Measurements from ENCODE around the gene FGL2. TPM values are rescaled to one million over a fixed set of nuclear protein-coding genes. Genes with fewer than 3 reads are reported as not detected.

Gene FGL2
- total RNA-seq, 4 donors from 2014 or later = 23.1 to 45.2 (median 33.6) TPM

GRCh38 chr7:77246026-77246640 lies 46.5 kb upstream of the FGL2 start:
- H3K9me3 ChIP-seq = no peaks in the 10 kb centered on the region
- no peak for DNase-seq
- in situ Hi-C loops (cut with MboI; ENCODE audit: low pct_ligation_motif_present in 1 of 4, low pct_unique_long_range_greater_than_20kb in 1 of 4, low sequenced_read_pairs in 3 of 4) (loop anchor here in 1 of 4 donors (25.0 kb wide), 1 partner anchor 109 kb away; no protein-coding TSS in a partner anchor), intact Hi-C loops (cut with DNase I; ENCODE audit: low total_unique reads) (no loop called here)
- H3K27me3 ChIP-seq = no peaks in the 10 kb centered on the region
- no peak overlapping the region for H3K4me3 ChIP-seq
- TF ChIP-seq CTCF (IDR thresholded peaks at IDR 0.05) (no peak), POLR2A (IDR thresholded peaks at IDR 0.05) (no peak), POLR2AphosphoS5 (IDR thresholded peaks at IDR 0.05) (no peak), EP300 (IDR thresholded peaks at IDR 0.05; ENCODE audit: low read depth) (no peak)
- 62 to 70% methylated on average over 4 to 5 of the region's 5 CpGs for WGBS, 2 donors (ENCODE audit: low coverage in 1 of 2)
- peaks cover 0 to 15% (median 2%) of the 10 kb centered on the region in 4 donors for H3K4me1 ChIP-seq
- peak overlapping the region in 1 of 4 donors; percentile 18 for H3K27ac ChIP-seq
- no peaks in the 10 kb centered on the region for H3K36me3 ChIP-seq

GRCh38 chr7:77245015-77245755 lies 45.6 kb upstream of the FGL2 start:
- no peaks in the 10 kb centered on the region for H3K9me3 ChIP-seq
- peak overlapping the region in 1 of 4 donors; percentile 18 for H3K27ac ChIP-seq
- no peak overlapping the region for H3K4me3 ChIP-seq
- peaks cover 0 to 15% (median 2%) of the 10 kb centered on the region in 4 donors for H3K4me1 ChIP-seq
- no peaks in the 10 kb centered on the region for H3K36me3 ChIP-seq
- 71 to 100% methylated on average over 2 to 7 of the region's 7 CpGs for WGBS, 2 donors (ENCODE audit: low coverage in 1 of 2)
- intact Hi-C loops (cut with DNase I; ENCODE audit: low total_unique reads) (no loop called here), in situ Hi-C loops (cut with MboI; ENCODE audit: low pct_ligation_motif_present in 1 of 4, low pct_unique_long_range_greater_than_20kb in 1 of 4, low sequenced_read_pairs in 3 of 4) (loop anchor here in 1 of 4 donors (25.0 kb wide), 1 partner anchor 108 kb away; no protein-coding TSS in a partner anchor)
- TF ChIP-seq EP300 (IDR thresholded peaks at IDR 0.05; ENCODE audit: low read depth) (no peak), POLR2AphosphoS5 (IDR thresholded peaks at IDR 0.05) (no peak)
- no peak for DNase-seq
- H3K27me3 ChIP-seq = no peaks in the 10 kb centered on the region

GRCh38 chr7:77244222-77244934 lies 44.8 kb upstream of the FGL2 start:
- H3K27me3 ChIP-seq = no peaks in the 10 kb centered on the region
- intact Hi-C loops (cut with DNase I; ENCODE audit: low total_unique reads) = no loop called here
- no peaks in the 10 kb centered on the region for H3K36me3 ChIP-seq
- WGBS, 2 donors (ENCODE audit: low coverage in 1 of 2) = 71 to 75% methylated on average over 6 of the region's 6 CpGs
- TF ChIP-seq CTCF (IDR thresholded peaks at IDR 0.05) (no peak), POLR2A (IDR thresholded peaks at IDR 0.05) (peak; percentile 28), POLR2AphosphoS5 (IDR thresholded peaks at IDR 0.05) (peak in 1 of 3 donors; percentile 49), EP300 (IDR thresholded peaks at IDR 0.05; ENCODE audit: low read depth) (no peak)
- no peaks in the 10 kb centered on the region for H3K9me3 ChIP-seq
- DNase-seq = no peak
- peaks cover 0 to 15% (median 2%) of the 10 kb centered on the region in 4 donors for H3K4me1 ChIP-seq
- no peak overlapping the region for H3K4me3 ChIP-seq
- H3K27ac ChIP-seq = peak overlapping the region in 1 of 4 donors; percentile 68
- in situ Hi-C loops (cut with MboI; ENCODE audit: low pct_ligation_motif_present in 1 of 4, low pct_unique_long_range_greater_than_20kb in 1 of 4, low sequenced_read_pairs in 3 of 4) = loop anchor here in 1 of 4 donors (25.0 kb wide), 1 partner anchor 107 kb away; no protein-coding TSS in a partner anchor

- DNase-seq = no peak
- intact Hi-C loops (cut with DNase I; ENCODE audit: low total_unique reads) (no loop called here), in situ Hi-C loops (cut with MboI; ENCODE audit: low pct_ligation_motif_present in 1 of 4, low pct_unique_long_range_greater_than_20kb in 1 of 4, low sequenced_read_pairs in 3 of 4) (loop anchor here in 1 of 4 donors (25.0 kb wide), 1 partner anchor 105 kb away; no protein-coding TSS in a partner anchor)
- peak overlapping the region; percentile 48 to 68 (median 58) for H3K27ac ChIP-seq
- TF ChIP-seq EP300 (IDR thresholded peaks at IDR 0.05; ENCODE audit: low read depth) = no peak
- no peak for TF ChIP-seq POLR2AphosphoS5 (IDR thresholded peaks at IDR 0.05)
- TF ChIP-seq CTCF (IDR thresholded peaks at IDR 0.05) = no peak
- no peak for TF ChIP-seq POLR2A (IDR thresholded peaks at IDR 0.05)
- H3K4me1 ChIP-seq = peaks cover 0 to 15% (median 2%) of the 10 kb centered on the region in 4 donors
- 75 to 79% methylated on average over 1 to 2 of the region's 2 CpGs for WGBS, 2 donors (ENCODE audit: low coverage in 1 of 2)
- H3K9me3 ChIP-seq = no peaks in the 10 kb centered on the region
- H3K27me3 ChIP-seq = no peaks in the 10 kb centered on the region
- no peak overlapping the region for H3K4me3 ChIP-seq
- no peaks in the 10 kb centered on the region for H3K36me3 ChIP-seq
Measured at GRCh38 chr7:77242554-77242953, 42.9 kb upstream of the FGL2 start.

All from transverse colon (tissue), 4 donors.